ENCODE results near the gene NBAS.

Gene NBAS

GRCh38 chr2:15352363-15352762 is 208.8 kb downstream of the NBAS start:
- TF ChIP-seq, protein P1, sequence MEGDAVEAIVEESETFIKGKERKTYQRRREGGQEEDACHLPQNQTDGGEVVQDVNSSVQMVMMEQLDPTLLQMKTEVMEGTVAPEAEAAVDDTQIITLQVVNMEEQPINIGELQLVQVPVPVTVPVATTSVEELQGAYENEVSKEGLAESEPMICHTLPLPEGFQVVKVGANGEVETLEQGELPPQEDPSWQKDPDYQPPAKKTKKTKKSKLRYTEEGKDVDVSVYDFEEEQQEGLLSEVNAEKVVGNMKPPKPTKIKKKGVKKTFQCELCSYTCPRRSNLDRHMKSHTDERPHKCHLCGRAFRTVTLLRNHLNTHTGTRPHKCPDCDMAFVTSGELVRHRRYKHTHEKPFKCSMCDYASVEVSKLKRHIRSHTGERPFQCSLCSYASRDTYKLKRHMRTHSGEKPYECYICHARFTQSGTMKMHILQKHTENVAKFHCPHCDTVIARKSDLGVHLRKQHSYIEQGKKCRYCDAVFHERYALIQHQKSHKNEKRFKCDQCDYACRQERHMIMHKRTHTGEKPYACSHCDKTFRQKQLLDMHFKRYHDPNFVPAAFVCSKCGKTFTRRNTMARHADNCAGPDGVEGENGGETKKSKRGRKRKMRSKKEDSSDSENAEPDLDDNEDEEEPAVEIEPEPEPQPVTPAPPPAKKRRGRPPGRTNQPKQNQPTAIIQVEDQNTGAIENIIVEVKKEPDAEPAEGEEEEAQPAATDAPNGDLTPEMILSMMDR (conservative IDR thresholded peaks at IDR 0.05; ENCODE audit: low read length) = no peak
- H3K4me3 ChIP-seq (ENCODE audit: low read length) = no peak overlapping the region
- DNase-seq (ENCODE audit: low read depth) = no peak

DNA sequence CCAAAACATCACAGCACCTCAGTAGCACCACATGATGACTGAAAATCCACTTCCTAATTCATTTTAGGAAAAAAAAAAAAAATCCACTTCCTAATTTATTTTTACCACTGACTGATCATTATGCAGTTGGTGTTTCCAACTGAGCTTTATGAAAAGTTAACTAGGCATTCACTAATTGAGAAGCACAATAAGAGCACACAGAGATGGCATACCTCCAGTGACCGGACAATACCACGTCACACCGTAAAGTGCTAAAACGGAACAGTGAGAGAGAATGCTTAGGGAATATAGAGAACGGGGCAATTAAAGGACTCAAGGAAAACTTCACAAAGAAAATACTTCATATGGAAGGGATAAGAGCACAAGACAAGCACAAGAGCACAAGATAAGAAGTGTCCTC is 212.5 kb downstream of the NBAS start:
- no peak overlapping the region for H3K4me3 ChIP-seq (ENCODE audit: low read length)
- TF ChIP-seq, protein P1 (conservative IDR thresholded peaks at IDR 0.05; ENCODE audit: low read length) = no peak
- DNase-seq (ENCODE audit: low read depth) = no peak

- TF ChIP-seq, protein P1 (conservative IDR thresholded peaks at IDR 0.05; ENCODE audit: low read length) = no peak
- no peak overlapping the region for H3K4me3 ChIP-seq (ENCODE audit: low read length)
- DNase-seq (ENCODE audit: low read depth) = no peak
Observed at GRCh38 chr2:15348045-15348444, 213.1 kb downstream of the NBAS start.

DNA sequence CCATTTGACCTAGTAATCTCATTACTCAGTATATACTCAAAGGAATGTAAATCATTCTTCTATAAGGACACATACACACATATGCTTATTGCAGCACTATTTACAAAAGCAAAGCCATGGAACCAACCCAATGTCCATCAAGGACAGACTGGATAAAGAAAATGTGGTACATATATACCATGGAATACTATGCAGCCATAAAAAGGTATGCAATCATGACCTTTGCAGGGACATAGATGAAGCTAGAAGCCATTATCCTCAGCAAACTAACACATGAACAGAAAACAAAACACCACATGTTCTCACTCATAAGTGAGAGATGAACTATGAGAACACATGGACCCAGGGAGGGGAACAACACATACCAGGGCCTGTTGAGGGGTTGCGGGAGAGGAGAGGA is 214.5 kb downstream of the NBAS start:
- TF ChIP-seq, protein P1 (conservative IDR thresholded peaks at IDR 0.05; ENCODE audit: low read length) = no peak
- no peak overlapping the region for H3K4me3 ChIP-seq (ENCODE audit: low read length)
- no peak for DNase-seq (ENCODE audit: low read depth)

- no peak for DNase-seq (ENCODE audit: low read depth)
- TF ChIP-seq, protein P1 (conservative IDR thresholded peaks at IDR 0.05; ENCODE audit: low read length) = no peak
- H3K4me3 ChIP-seq (ENCODE audit: low read length) = no peak overlapping the region
Observed at GRCh38 chr2:15337996-15338666, 223.0 kb downstream of the NBAS start.

DNA sequence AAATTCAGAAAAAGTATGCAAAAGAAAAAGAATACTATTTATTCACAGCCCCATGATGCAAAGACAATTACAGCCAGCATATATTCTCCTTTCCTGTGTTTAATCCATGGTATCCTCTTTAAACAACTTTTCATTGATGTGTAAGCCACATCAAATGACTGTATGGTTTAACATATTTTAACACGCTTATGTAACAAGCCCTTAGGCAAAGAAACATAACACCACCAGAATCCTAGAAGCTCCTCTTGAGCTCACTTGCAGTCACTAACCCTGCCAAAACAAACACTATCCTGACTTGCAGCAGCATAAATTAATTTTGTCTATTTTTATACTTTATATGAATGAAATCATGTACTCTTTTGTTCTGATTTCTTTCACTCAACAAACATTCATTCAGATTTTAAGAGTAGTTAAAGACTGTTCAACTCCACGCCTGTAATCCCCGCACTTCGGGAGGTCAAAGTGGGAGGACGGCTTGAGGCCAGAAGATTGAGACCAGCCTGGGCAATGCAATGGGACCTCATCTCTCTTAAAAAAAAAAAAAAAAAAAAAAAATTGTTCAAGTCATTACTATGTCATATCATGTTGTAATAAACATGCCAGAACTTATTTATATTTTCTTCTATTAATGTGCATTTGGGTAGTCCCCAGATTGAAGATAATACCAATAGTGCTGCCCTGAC is 226.3 kb downstream of the NBAS start:
- no peak overlapping the region for H3K4me3 ChIP-seq (ENCODE audit: low read length)
- TF ChIP-seq, protein P1 (conservative IDR thresholded peaks at IDR 0.05; ENCODE audit: low read length) = no peak
- peak; percentile 30 for DNase-seq (ENCODE audit: low read depth)

DNA sequence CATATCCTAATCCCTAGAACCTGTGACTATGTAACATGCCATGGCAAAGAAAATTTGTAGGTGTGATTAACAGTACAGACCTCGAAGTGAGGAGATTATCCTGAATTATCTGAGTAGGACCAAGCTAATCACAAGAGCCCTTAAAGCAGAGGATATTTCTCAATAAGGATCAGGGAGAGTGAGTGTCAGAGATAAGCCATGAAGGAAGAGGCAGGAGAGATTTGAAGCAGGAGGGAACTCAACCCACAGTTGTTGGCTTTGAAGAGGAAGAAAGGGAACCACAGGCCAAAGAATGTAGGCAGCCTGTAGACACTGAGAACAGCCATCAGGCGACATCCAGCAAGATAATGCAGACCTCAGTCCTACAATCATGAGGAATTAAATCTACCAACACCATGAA is 229.3 kb downstream of the NBAS start:
- no peak overlapping the region for H3K4me3 ChIP-seq (ENCODE audit: low read length)
- no peak for DNase-seq (ENCODE audit: low read depth)
- TF ChIP-seq, protein P1 (conservative IDR thresholded peaks at IDR 0.05; ENCODE audit: low read length) = no peak
